ENCODE data around the gene TAF4.
"Not testable (repeated sequence)": the region's sequence is repeated elsewhere in the genome, so short reads cannot be mapped to it uniquely, and the experiment has no call there.

Gene TAF4

DNA sequence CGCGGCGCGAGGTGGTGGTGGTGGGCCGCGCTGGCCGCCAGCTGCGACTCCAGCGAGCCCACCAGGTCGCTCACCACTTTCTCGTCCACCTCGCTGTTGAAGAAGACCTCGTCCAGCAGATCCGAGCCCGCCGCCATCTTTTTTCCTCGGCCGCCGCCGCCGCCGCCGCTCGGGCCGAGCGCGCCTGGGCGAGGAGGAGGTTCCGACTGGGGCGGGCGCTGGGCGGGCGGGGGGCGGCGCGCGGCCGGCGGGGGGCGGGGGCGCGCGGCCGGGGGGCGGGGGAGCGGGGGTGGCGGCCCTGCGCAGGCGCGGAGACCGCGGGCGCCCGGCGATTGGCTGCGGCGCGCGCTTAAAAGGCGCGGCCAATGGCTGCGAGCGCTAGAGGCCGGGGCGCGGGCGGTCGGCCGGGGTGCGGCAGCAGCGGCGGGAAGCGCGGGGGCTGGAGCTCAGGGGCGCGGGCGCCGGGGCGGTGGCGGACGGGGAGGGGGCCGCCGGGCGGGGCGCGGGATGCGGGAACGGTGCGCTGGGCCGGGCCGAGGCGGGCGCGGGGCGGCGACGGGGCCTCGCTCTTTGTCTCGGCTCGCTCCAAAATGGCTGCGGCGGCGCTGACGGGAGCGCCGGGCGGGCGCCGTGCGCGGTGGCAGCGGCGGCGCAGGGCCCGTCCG, at the start of gene TAF4:
Gene TAF4 (minus strand): TSS at position 208 of the 665 bp plus-strand sequence. CDS start 71 bp downstream, at position 137.
- DNase-seq: peak; percentile 75

- no peak for DNase-seq
These were observed 49.2 kb upstream of the TAF4 start for GRCh38 chr20:62114894-62115293.

- DNase-seq: no peak
These were observed 46.7 kb upstream of the TAF4 start for GRCh38 chr20:62112368-62112767.

GRCh38 chr20:62111148-62111547, 45.5 kb upstream of the TAF4 start:
- DNase-seq: no peak

DNA sequence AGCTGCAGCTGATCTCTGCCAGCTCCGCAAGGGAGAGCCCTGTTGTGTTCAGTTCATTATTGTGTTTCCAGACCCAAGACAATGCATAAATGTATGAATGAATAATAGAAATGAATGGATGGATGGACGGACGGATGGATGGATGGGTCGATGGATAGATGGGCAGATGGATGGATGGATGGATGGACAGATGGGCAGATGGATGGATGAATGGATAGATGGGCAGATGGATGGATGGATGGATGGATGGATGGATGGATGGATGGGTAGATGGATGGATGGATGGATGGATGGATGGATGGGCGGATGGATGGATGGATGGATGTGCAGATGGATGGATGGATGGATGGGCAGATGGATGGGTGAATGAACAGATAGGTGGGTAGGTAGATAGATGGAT, 39.9 kb upstream of the TAF4 start:
- no peak for DNase-seq

DNA sequence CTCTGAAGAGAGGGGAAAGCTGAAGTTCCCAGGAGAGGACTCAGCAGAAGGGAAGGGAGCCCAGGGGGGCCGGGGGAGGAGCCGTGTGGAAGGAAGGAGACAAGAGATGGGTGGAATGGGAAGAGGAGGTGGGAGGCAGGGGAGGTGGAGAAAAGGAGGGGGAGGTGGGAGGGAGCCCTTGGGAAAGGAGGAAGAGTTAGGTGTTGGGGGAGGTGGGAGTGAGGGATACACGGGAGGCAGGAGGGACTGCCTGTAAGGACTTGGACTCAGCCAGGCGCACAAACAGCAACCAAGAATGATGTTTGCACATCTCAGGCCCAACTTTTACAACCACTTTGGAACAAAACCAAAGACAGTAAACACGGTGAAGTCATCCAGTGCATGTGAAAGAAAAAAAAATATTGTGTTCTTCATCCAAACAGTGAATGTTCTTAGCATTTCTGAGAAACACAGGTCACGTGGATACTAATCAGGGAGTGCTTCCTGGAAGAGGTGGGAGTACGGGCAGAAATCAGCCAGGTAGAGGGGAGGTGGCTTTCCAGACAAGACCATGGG, 39.2 kb upstream of the TAF4 start:
- no peak for DNase-seq

GRCh38 chr20:62104234-62104789, 38.6 kb upstream of the TAF4 start:
- no peak for DNase-seq

DNA sequence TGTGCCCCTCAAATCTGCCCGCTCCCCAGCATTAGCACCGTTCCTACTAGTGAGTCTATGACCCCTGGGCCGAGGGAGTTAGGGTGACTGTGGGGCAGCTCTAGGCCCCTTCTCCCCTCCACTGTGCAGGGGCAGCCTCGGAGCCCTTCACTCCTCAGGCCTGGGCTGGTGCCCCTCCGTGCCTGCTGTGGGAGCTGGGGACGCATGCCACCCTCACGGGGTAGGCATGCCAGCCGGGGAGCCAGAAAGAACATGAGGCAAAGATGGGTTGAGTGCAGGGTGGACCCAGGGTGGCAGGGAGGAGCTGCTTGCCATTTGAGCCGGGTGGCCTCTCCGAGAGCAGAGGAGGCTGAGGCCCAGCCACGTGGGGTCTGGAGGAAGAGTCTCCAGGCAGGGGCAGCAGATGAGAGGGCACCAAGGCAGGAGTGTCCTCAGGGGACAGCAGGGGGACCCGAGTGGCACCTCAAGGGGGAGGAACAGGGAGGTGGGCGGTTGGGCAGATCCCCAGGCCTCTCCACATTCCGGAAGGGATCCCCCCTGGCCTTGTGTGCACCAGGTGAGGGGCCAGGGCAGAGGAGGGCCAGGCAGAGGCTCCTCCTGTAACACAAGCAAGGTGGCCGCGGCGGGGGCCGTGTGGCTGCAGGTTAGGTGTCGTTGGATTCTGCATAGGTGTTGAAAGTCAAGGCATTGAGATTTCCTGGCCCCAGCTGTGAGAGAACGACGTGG, 38.0 kb upstream of the TAF4 start:
- no peak for DNase-seq

DNA sequence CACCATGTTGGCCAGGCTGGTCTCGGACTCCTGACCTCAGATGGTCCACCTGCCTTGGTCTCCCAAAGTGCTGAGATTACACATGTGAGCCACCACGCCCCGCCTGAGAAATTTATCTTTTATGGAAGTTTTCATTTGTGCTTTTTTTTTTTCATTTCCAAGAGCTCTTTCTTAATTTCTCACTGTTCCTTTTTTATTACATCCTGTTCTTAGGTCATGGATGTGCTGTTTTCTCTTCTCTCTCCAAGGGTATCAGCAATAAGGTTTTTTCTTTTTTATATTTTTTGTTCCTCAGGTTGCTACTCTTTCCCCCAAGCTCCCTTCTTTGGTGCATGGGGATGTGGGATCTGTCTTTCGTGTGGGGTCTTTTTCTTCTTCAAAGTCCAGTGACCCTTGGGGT, 35.4 kb upstream of the TAF4 start:
- no peak for DNase-seq

DNA sequence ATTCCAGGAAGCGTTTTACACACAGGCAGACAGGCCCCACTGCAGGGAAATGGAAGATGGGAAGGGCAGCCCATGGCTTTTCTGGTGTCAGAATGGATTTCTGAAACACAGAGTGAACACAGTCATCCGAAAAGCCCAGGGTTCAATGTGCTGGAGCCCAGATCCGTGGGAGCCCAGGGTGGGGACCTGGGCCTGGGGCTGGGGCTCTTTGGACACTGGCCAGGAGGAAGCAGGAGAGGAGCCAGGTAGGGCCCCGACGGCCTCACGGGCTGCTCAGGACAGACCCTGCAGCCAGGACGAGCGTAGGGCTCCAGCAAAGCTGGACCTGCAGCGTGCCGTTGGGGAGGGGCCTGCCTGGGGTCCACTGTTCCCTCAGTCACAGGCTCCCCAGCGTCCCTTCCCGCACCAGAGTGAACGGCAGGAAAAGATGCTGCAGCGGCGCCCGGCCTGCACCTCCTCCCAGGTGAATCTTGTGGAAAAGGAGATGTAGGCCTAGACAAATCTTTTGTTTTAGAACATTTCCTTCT, 32.3 kb upstream of the TAF4 start:
- DNase-seq: no peak

DNA sequence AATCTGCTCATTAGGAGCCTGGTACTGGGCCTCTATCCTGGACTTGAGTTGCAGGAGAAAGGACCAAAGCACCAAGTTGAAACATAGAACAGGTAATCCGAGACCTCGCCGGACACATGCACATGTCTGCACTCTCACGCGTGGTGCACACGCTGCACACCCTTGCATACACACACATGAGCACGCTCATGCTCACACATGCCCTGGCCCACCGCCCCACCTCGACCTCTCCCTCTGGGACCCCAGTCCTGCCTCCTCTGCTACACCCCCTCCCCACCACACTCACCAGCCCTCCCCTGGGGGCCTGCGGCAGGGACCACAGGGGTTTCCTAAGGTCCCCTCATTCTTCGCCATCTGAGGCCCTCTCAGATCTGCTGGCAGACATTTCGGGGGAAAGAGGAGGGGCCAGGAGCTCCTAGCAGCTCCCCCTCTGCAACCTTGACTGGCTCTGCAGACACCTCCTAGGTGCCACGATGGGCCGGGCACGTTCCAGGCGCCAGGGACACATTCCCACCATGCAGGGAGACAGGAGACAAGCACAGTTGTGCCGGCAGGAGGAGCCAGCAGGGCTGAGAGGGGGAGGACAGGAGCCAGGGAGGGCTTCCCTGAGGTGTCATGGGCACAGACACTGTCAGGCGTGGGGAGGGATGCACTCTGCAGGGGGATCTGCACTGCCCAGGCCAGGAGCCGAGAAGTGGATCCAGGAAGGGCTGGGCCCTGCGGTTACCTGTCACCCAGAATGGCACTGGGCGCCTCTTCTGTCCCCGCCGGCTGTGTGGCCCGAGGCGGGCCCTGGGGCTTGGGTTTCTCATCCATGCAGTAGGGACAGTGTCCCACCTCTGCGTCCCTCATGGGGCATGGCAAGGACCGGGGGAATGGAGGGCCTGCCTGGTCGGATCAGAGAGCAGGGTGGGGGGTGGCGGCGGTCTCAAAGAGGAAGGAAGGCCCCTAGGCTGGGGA, 31.0 kb upstream of the TAF4 start:
- no peak for DNase-seq

DNA sequence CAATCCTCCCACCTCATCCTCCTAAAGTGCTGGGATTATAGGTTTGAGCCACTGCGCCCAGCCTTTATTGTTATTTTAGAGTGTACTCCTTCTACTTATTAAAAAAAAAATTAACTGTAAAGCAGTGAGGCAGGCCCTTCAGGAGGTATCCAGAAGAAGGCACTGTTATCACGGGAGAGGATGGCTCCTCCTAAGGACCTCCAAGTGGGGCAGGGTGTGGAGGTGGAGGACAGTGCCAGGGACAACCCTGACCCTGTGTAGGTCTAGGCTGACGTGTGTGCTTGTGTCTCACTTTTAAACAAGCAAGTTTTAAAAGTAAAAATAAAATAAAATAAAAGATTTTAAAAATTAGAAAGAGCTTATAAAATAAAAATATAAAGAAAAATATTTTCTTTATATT, 23.7 kb upstream of the TAF4 start:
- no peak for DNase-seq

- DNase-seq: no peak
These were observed 22.8 kb upstream of the TAF4 start for GRCh38 chr20:62088258-62089127.

DNA sequence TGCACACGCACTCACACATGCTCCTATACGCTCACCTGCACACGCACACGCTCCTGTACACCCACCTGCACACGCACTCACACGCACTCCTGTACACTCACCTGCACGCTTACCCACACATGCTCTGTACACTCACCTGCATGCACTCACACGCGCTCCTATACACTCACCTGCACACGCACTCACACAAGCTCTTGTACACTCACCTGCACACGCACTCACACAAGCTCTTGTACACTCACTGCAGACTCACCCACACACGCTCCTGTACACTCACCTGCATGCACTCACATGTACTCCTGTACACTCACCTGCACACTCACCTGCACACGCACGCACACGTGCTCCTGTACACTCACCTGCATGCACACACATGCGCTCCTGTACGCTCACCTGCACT, 22.0 kb upstream of the TAF4 start:
- DNase-seq: no peak

- DNase-seq: no peak
These were observed 21.5 kb upstream of the TAF4 start for GRCh38 chr20:62087227-62087626.

- no peak for DNase-seq
These were observed 19.5 kb upstream of the TAF4 start for GRCh38 chr20:62085206-62085605.

DNA sequence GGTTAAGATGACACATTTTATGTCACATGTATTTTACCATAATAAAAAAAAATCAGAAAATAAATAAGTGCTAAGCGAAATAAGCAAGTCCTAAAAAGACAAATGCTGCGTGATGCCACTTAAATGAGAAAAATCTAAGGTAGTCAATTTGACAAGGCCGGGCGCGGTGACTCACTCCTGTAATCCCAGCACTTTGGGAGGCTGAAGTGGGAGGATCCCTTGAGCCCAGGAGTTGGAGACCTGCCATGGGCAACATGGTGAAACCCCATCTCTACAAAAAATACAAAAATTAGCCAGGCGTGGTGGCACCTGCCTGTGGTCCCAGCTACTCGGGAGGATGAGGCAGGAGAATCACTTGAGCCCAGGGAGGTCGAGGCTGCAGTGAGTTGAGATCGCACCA, 18.5 kb upstream of the TAF4 start:
- DNase-seq: not testable (repeated sequence)

DNA sequence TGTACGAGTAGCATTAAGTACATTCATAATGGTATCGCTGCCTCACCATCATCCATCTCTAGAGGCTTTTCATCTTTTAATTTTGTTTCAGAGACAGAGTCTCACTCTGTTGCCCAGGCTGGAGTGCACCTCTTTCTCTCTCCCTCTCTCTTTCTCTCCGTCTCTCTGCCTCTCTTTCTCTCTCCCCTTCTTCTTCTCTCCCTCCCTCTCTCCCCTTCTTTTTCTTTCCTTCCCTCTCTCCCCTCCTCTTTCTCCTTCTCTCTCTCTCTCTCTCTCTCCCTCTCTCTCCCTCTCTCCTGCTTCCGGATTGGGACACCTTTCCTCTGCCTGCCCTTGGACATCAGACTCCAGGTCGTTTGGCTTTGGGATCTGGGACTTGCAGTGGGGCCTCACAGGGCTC, 17.6 kb upstream of the TAF4 start:
- no peak for DNase-seq

- DNase-seq: no peak
These were observed 14.7 kb upstream of the TAF4 start for GRCh38 chr20:62080249-62080990.

- DNase-seq: no peak
These were observed 13.5 kb upstream of the TAF4 start for GRCh38 chr20:62079166-62079565.

GRCh38 chr20:62073323-62073722, 7.6 kb upstream of the TAF4 start:
- DNase-seq: no peak
